ENCODE data around the gene TIGD6.

Gene TIGD6

GRCh38 chr5:150022158-150022531, 21.7 kb upstream of the TIGD6 start:
- TF ChIP-seq CTCF (IDR thresholded peaks at IDR 0.05; ENCODE audit: insufficient read depth, low read length, poor library complexity, severe bottlenecking) (no peak), EZH2phosphoT487 (conservative IDR thresholded peaks at IDR 0.05; ENCODE audit: low read length) (no peak)
- Histone ChIP-seq H3K36me3 (ENCODE audit: low read length) (peaks cover 17% of the 10 kb centered on the region; the same call in 1 of the 2 replicates), H3K4me2 (ENCODE audit: low read depth, low read length, poor library complexity, severe bottlenecking) (no peak overlapping the region), H3K27me3 (ENCODE audit: low read length) (no peaks in the 10 kb centered on the region), H3K9me3 (ENCODE audit: insufficient read depth, low read length) (no peaks in the 10 kb centered on the region), H3K27ac (ENCODE audit: low read depth, low read length) (no peak overlapping the region), H3K79me2 (ENCODE audit: insufficient read depth, low read length) (no peaks in the 10 kb centered on the region), H3K9me2 (replicated peaks; ENCODE audit: insufficient read depth, low read length) (no peaks in the 10 kb centered on the region), H3K4me3 (ENCODE audit: insufficient read depth, low read length, poor library complexity, severe bottlenecking) (no peak overlapping the region), H3K9ac (ENCODE audit: low read length) (no peak overlapping the region), H3F3A (ENCODE audit: insufficient read depth) (no peaks in the 10 kb centered on the region), H4K20me1 (ENCODE audit: low read depth, low read length) (no peaks in the 10 kb centered on the region), H2AFZ (ENCODE audit: low read depth, low read length, severe bottlenecking) (no peak overlapping the region)

- H3K27ac ChIP-seq (ENCODE audit: low read depth, low read length): no peak overlapping the region
- TF ChIP-seq EZH2phosphoT487 (conservative IDR thresholded peaks at IDR 0.05; ENCODE audit: low read length) (no peak), CTCF (IDR thresholded peaks at IDR 0.05; ENCODE audit: insufficient read depth, low read length, poor library complexity, severe bottlenecking) (no peak)
- H3F3A ChIP-seq (ENCODE audit: insufficient read depth): no peaks in the 10 kb centered on the region
- H3K27me3 ChIP-seq (ENCODE audit: low read length): no peaks in the 10 kb centered on the region
- H4K20me1 ChIP-seq (ENCODE audit: low read depth, low read length): no peaks in the 10 kb centered on the region
- no peak overlapping the region for H3K4me2 ChIP-seq (ENCODE audit: low read depth, low read length, poor library complexity, severe bottlenecking)
- no peaks in the 10 kb centered on the region for H3K79me2 ChIP-seq (ENCODE audit: insufficient read depth, low read length)
- peaks cover 22% of the 10 kb centered on the region; the same call in 1 of the 2 replicates for H3K36me3 ChIP-seq (ENCODE audit: low read length)
- H3K9me2 ChIP-seq (replicated peaks; ENCODE audit: insufficient read depth, low read length): no peaks in the 10 kb centered on the region
- no peak overlapping the region for H3K4me3 ChIP-seq (ENCODE audit: insufficient read depth, low read length, poor library complexity, severe bottlenecking)
- H3K9me3 ChIP-seq (ENCODE audit: insufficient read depth, low read length): no peaks in the 10 kb centered on the region
- H2AFZ ChIP-seq (ENCODE audit: low read depth, low read length, severe bottlenecking): no peak overlapping the region
- H3K9ac ChIP-seq (ENCODE audit: low read length): no peak overlapping the region
These were observed 21.2 kb upstream of the TIGD6 start for GRCh38 chr5:150021491-150022157.

GRCh38 chr5:150020249-150020648, 19.8 kb upstream of the TIGD6 start:
- no peaks in the 10 kb centered on the region for H3F3A ChIP-seq (ENCODE audit: insufficient read depth)
- no peak overlapping the region for H3K9ac ChIP-seq (ENCODE audit: low read length)
- TF ChIP-seq EZH2phosphoT487 (conservative IDR thresholded peaks at IDR 0.05; ENCODE audit: low read length) (no peak), CTCF (IDR thresholded peaks at IDR 0.05; ENCODE audit: insufficient read depth, low read length, poor library complexity, severe bottlenecking) (no peak)
- no peak overlapping the region for H3K4me2 ChIP-seq (ENCODE audit: low read depth, low read length, poor library complexity, severe bottlenecking)
- no peaks in the 10 kb centered on the region for H3K27me3 ChIP-seq (ENCODE audit: low read length)
- no peak overlapping the region for H2AFZ ChIP-seq (ENCODE audit: low read depth, low read length, severe bottlenecking)
- H3K36me3 ChIP-seq (ENCODE audit: low read length): peaks cover 35% of the 10 kb centered on the region
- no peaks in the 10 kb centered on the region for H4K20me1 ChIP-seq (ENCODE audit: low read depth, low read length)
- H3K27ac ChIP-seq (ENCODE audit: low read depth, low read length): no peak overlapping the region
- H3K9me3 ChIP-seq (ENCODE audit: insufficient read depth, low read length): no peaks in the 10 kb centered on the region
- H3K4me3 ChIP-seq (ENCODE audit: insufficient read depth, low read length, poor library complexity, severe bottlenecking): no peak overlapping the region
- no peaks in the 10 kb centered on the region for H3K9me2 ChIP-seq (replicated peaks; ENCODE audit: insufficient read depth, low read length)
- no peaks in the 10 kb centered on the region for H3K79me2 ChIP-seq (ENCODE audit: insufficient read depth, low read length)
